Keratinocyte (primary cell): ENCODE data around the gene CHST13. TPM values are rescaled to one million over a fixed set of nuclear protein-coding genes. Genes with fewer than 3 reads are reported as not detected.
A peak's percentile ranks its signal among the peaks of the same experiment; 100 is the strongest.

Experiments used
- DNase-seq: peaks from one replicate; pipeline ENCODE4 v3.0.0-alpha.2; 2011; ENCODE audit warnings: low read depth, missing footprints, low spot score
- FAIRE-seq: peaks from 2 replicates; lab custom pipeline; 2011; peaks lifted over from hg19 to GRCh38; lab: Jason Lieb, UNC
- H2AFZ ChIP-seq: 2 replicates; pipeline ENCODE4 v1.6.0; 2012; ENCODE audit warnings: low read length, control low read depth, inconsistent platforms; ENCODE audit not compliant: control insufficient read depth
- H3K27ac ChIP-seq: 2 replicates; pipeline ENCODE4 v1.5.1; 2011; ENCODE audit warnings: low read length; ENCODE audit not compliant: control insufficient read depth, insufficient read depth
- H3K27me3 ChIP-seq: 3 replicates; pipeline ENCODE4 v1.6.0; 2011; ENCODE audit warnings: low read length; ENCODE audit not compliant: control insufficient read depth, insufficient read depth; ENCODE audit errors: extremely low read depth
- H3K36me3 ChIP-seq, 2 experiments: 2 replicates in 1 of 2; 3 replicates in 1 of 2; pipeline ENCODE4 v1.5.1; 2011; ENCODE audit warnings: low read length in 2 of 2, mild to moderate bottlenecking in 1 of 2; ENCODE audit not compliant: control insufficient read depth in 2 of 2, insufficient read depth in 2 of 2; ENCODE audit errors: extremely low read depth in 1 of 2
- H3K4me1 ChIP-seq: 3 replicates; pipeline ENCODE4 v1.5.1; 2011; ENCODE audit warnings: low read length; ENCODE audit not compliant: control insufficient read depth, insufficient read depth; ENCODE audit errors: extremely low read depth
- H3K4me2 ChIP-seq: 3 replicates; pipeline ENCODE4 v1.6.0; 2011; ENCODE audit warnings: low read depth, low read length; ENCODE audit not compliant: control insufficient read depth, insufficient read depth; ENCODE audit errors: extremely low read depth
- H3K4me3 ChIP-seq, 3 experiments: fragments of 200-600 bp in 1 of 3; sonication (generic) in 1 of 3; 2 replicates in 2 of 3; 3 replicates in 1 of 3; pipeline ENCODE4 v1.5.1; 2011 to 2016; ENCODE audit warnings: low read length in 3 of 3, mild to moderate bottlenecking in 3 of 3, control low read depth in 2 of 3, inconsistent platforms in 1 of 3, low read depth in 1 of 3, mixed read lengths in 1 of 3, mixed run types in 1 of 3, moderate library complexity in 1 of 3; ENCODE audit not compliant: control insufficient read depth in 2 of 3, insufficient read depth in 2 of 3; ENCODE audit errors: extremely low read depth in 1 of 3
- H3K79me2 ChIP-seq: 2 replicates; pipeline ENCODE4 v1.6.0; 2012; ENCODE audit warnings: low read length; ENCODE audit not compliant: control insufficient read depth, insufficient read depth
- H3K9ac ChIP-seq: 3 replicates; pipeline ENCODE4 v1.6.0; 2011; ENCODE audit warnings: low read length; ENCODE audit not compliant: control insufficient read depth, insufficient read depth; ENCODE audit errors: extremely low read depth
- H3K9me1 ChIP-seq: 3 replicates; pipeline ENCODE4 v1.6.0; 2011; ENCODE audit warnings: low read length; ENCODE audit not compliant: control insufficient read depth, insufficient read depth; ENCODE audit errors: extremely low read depth
- H3K9me3 ChIP-seq: 2 replicates; pipeline ENCODE4 v1.5.1; 2012; ENCODE audit warnings: low read depth, low read length; ENCODE audit not compliant: control insufficient read depth
- H4K20me1 ChIP-seq: 3 replicates; pipeline ENCODE4 v1.6.0; 2011; ENCODE audit warnings: low read length; ENCODE audit not compliant: control insufficient read depth, insufficient read depth; ENCODE audit errors: extremely low read depth
- CTCF ChIP-seq, 3 experiments: IDR thresholded peaks in 1 of 3; conservative IDR thresholded peaks in 1 of 3; optimal IDR thresholded peaks in 1 of 3; 2 replicates in 2 of 3; 3 replicates in 1 of 3; pipeline versions ENCODE3 to v1.5.1; 2011; ENCODE audit warnings: low read length in 3 of 3, mild to moderate bottlenecking in 3 of 3, moderate library complexity in 2 of 3, control low read depth in 1 of 3, inconsistent platforms in 1 of 3; ENCODE audit not compliant: insufficient read depth in 2 of 3; ENCODE audit errors: extremely low read depth in 1 of 3
- EZH2 ChIP-seq: IDR thresholded peaks from one replicate; pipeline ENCODE4 v1.6.1; 2012; ENCODE audit warnings: inconsistent platforms, mild to moderate bottlenecking, low read length, moderate library complexity
- dilution Hi-C: fragments of 300-500 bp; cut with MboI; formaldehyde crosslinking; loops from one replicate; pipeline ENCODE4 v1.7.0; 2020; ENCODE audit warnings: low sequenced_read_pairs; ENCODE audit not compliant: extremely low pct_ligation_motif_present
- polyA plus RNA-seq, 5 experiments: library from polyadenylated mRNA; depleted of rRNA in 3 of 5; stranded (reverse) in 3 of 5; stranded (forward) in 1 of 5; unstranded in 1 of 5; fragments of >200 nt; gene quantifications; 1 replicate in 1 of 5; 2 replicates in 3 of 5; 3 replicates in 1 of 5; pipeline versions ENCODE4 v1.2.1 to v1.2.3, GENCODE V29; 2011 to 2012; ENCODE audit warnings: missing spikeins in 2 of 5, low read depth in 1 of 5, low replicate concordance in 1 of 5

Gene CHST13
- polyA plus RNA-seq, 1 donor (not counting 4 experiments of a cell fraction or from before 2014, with no cell fraction given) = not detected

GRCh38 chr3:126475413-126476114 is 48.4 kb upstream of the CHST13 start, which contains the start of gene ZXDC:
Gene ZXDC (minus strand): TSS chr3:126475891. CDS start chr3:126475865, 26 bp downstream.
- dilution Hi-C loops = no loop called here
- peaks cover 36% of the 10 kb centered on the region for H3K79me2 ChIP-seq
- H3K9me1 ChIP-seq = peaks cover 11% of the 10 kb centered on the region
- peak within 1 kb of the TSS; percentile 86 for H3K27ac ChIP-seq
- TF ChIP-seq EZH2 = no peak
- peak in 2 of 3 experiments; percentile 56 for TF ChIP-seq CTCF (optimal IDR thresholded peaks at IDR 0.05 in 1 of 3, IDR thresholded peaks at IDR 0.05 in 1 of 3, conservative IDR thresholded peaks at IDR 0.05 in 1 of 3; ENCODE audit: extremely low read depth in 1 of 3, insufficient read depth in 2 of 3, low read length in 3 of 3)
- H3K4me1 ChIP-seq = peaks cover 31% of the 10 kb centered on the region
- peaks cover 20% of the 10 kb centered on the region for H4K20me1 ChIP-seq
- DNase-seq (peak; percentile 56), FAIRE-seq (no peak)
- peak within 1 kb of the TSS; percentile 89 for H3K9ac ChIP-seq
- H3K9me3 ChIP-seq = no peaks in the 10 kb centered on the region
- peak within 1 kb of the TSS; percentile 91 for H3K4me2 ChIP-seq
- peaks cover 6 to 11% of the 10 kb centered on the region in 2 experiments for H3K36me3 ChIP-seq
- H3K4me3 ChIP-seq = peak within 1 kb of the TSS; percentile 74 to 89 (median 74)
- H2AFZ ChIP-seq = peak within 1 kb of the TSS; percentile 100
- no peaks in the 10 kb centered on the region for H3K27me3 ChIP-seq

- Histone ChIP-seq H4K20me1 (peaks cover 20% of the 10 kb centered on the region), H3K9me1 (peaks cover 11% of the 10 kb centered on the region), H3K4me3 (peak overlapping the region; percentile 61 to 89 (median 62)), H3K4me1 (peaks cover 31% of the 10 kb centered on the region), H3K79me2 (peaks cover 28% of the 10 kb centered on the region), H3K9ac (peak overlapping the region; percentile 89), H3K27me3 (no peaks in the 10 kb centered on the region), H3K4me2 (peak overlapping the region; percentile 86), H3K36me3 (peaks cover under 1 to 3% of the 10 kb centered on the region in 2 experiments), H3K27ac (peak overlapping the region; percentile 86), H2AFZ (peak overlapping the region; percentile 100), H3K9me3 (no peaks in the 10 kb centered on the region)
- dilution Hi-C loops = no loop called here
- DNase-seq = peak; percentile 33
- FAIRE-seq = no peak
- TF ChIP-seq CTCF (optimal IDR thresholded peaks at IDR 0.05 in 1 of 3, IDR thresholded peaks at IDR 0.05 in 1 of 3, conservative IDR thresholded peaks at IDR 0.05 in 1 of 3; ENCODE audit: extremely low read depth in 1 of 3, insufficient read depth in 2 of 3, low read length in 3 of 3) = no peak
- TF ChIP-seq EZH2 = no peak
Measured at GRCh38 chr3:126476166-126477060, 47.5 kb upstream of the CHST13 start.
